Astrocyte of the hippocampus (primary cell): Measurements from ENCODE around the gene ATP8B1.
A peak's percentile ranks its signal among the peaks of the same experiment; 100 is the strongest.
"Not testable (repeated sequence)": the region's sequence is repeated elsewhere in the genome, so short reads cannot be mapped to it uniquely, and the experiment has no call there.

Experiments
- DNase-seq: peaks from one replicate; pipeline ENCODE4 v3.0.0; 2011; ENCODE audit warnings: low read depth, low spot score

ATP8B1 gene

GRCh38 chr18:57803103-57803969 lies at the start of gene ATP8B1:
Gene ATP8B1 (minus strand): TSS chr18:57803315. CDS start chr18:57731807, 71,508 bp downstream.
- peak; percentile 90 for DNase-seq

- DNase-seq: no peak
These were observed 46.9 kb upstream of the ATP8B1 start for GRCh38 chr18:57850063-57850462.

- DNase-seq: not testable (repeated sequence)
These were observed 45.3 kb upstream of the ATP8B1 start for GRCh38 chr18:57848374-57848773.

- DNase-seq: not testable (repeated sequence)
These were observed 44.3 kb upstream of the ATP8B1 start for GRCh38 chr18:57847431-57847830.

- DNase-seq: peak; percentile 85
These were observed 43.1 kb upstream of the ATP8B1 start for GRCh38 chr18:57846258-57846657.

- DNase-seq: no peak
These were observed 42.5 kb upstream of the ATP8B1 start for GRCh38 chr18:57845605-57846074.

GRCh38 chr18:57844319-57844718 lies 41.2 kb upstream of the ATP8B1 start:
- DNase-seq: no peak

- no peak for DNase-seq
These were observed 40.3 kb upstream of the ATP8B1 start for GRCh38 chr18:57843386-57843785.

- no peak for DNase-seq
These were observed 38.5 kb upstream of the ATP8B1 start for GRCh38 chr18:57841568-57841967.

GRCh38 chr18:57839942-57840381 lies 36.8 kb upstream of the ATP8B1 start:
- DNase-seq: no peak

- DNase-seq: no peak
These were observed 34.9 kb upstream of the ATP8B1 start for GRCh38 chr18:57837917-57838548.

GRCh38 chr18:57836557-57836956 lies 33.4 kb upstream of the ATP8B1 start:
- no peak for DNase-seq

GRCh38 chr18:57835904-57836303 lies 32.8 kb upstream of the ATP8B1 start:
- no peak for DNase-seq

GRCh38 chr18:57834616-57835015 lies 31.5 kb upstream of the ATP8B1 start:
- no peak for DNase-seq

GRCh38 chr18:57833441-57834101 lies 30.5 kb upstream of the ATP8B1 start:
- DNase-seq: peak; percentile 43

- DNase-seq: no peak
These were observed 29.6 kb upstream of the ATP8B1 start for GRCh38 chr18:57832730-57833129.

- DNase-seq: no peak
These were observed 28.7 kb upstream of the ATP8B1 start for GRCh38 chr18:57831597-57832377.

GRCh38 chr18:57827646-57828045 lies 24.5 kb upstream of the ATP8B1 start:
- DNase-seq: no peak

GRCh38 chr18:57826252-57826651 lies 23.1 kb upstream of the ATP8B1 start:
- DNase-seq: no peak

- not testable (repeated sequence) for DNase-seq
These were observed 17.5 kb upstream of the ATP8B1 start for GRCh38 chr18:57820583-57820982.

GRCh38 chr18:57819671-57820460 lies 16.8 kb upstream of the ATP8B1 start:
- DNase-seq: peak; percentile 92
